ENCODE measurements around the gene ARHGAP45. TPM values are rescaled to one million over a fixed set of nuclear protein-coding genes. Genes with fewer than 3 reads are reported as not detected.

ARHGAP45 gene
- total RNA-seq, 1 donor from 2014 or later: 3.2 TPM

DNA sequence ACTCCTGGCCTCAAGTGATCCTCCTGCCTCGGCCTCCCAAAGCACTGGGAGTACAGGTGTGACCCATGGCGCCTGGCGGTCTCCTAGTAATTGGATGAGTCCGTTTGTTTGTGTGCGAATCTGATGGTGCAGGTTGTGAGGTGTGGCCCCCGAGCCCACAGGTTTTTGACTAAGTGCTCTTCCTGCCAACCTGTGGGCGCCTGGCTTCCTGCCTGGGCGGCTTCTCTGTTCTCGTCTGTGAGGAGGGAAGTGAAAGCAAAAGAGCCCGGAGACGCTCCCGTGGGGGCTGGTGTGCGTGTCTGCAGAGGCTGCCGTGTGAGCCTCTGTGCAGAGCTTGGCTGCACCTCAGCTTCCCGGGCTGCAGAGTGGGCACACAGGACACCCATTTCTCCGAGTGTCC is 10.0 kb downstream of the ARHGAP45 start:
- H3K36me3 Mint-ChIP-seq: no peaks in the 10 kb centered on the region
- H3K27ac Mint-ChIP-seq: no peak overlapping the region
- H3K9me3 Mint-ChIP-seq: no peaks in the 10 kb centered on the region
- peaks cover under 1% of the 10 kb centered on the region for H3K4me1 Mint-ChIP-seq
- no peak for TF ChIP-seq CTCF (IDR thresholded peaks at IDR 0.05; ENCODE audit: unreplicated experiment)
- H3K27me3 Mint-ChIP-seq (ENCODE audit: low read depth): peaks cover 9% of the 10 kb centered on the region
- H3K4me3 Mint-ChIP-seq: no peak overlapping the region
- no peak for DNase-seq (ENCODE audit: low spot score in 2 of 2, unreplicated experiment in 2 of 2)

GRCh38 chr19:1079566-1080111 is 12.7 kb downstream of the ARHGAP45 start:
- DNase-seq (ENCODE audit: low spot score in 2 of 2, unreplicated experiment in 2 of 2): no peak
- no peaks in the 10 kb centered on the region for H3K27me3 Mint-ChIP-seq (ENCODE audit: low read depth)
- H3K9me3 Mint-ChIP-seq: no peaks in the 10 kb centered on the region
- no peak overlapping the region for H3K27ac Mint-ChIP-seq
- H3K4me1 Mint-ChIP-seq: no peaks in the 10 kb centered on the region
- no peak overlapping the region for H3K4me3 Mint-ChIP-seq
- no peaks in the 10 kb centered on the region for H3K36me3 Mint-ChIP-seq
- TF ChIP-seq CTCF (IDR thresholded peaks at IDR 0.05; ENCODE audit: unreplicated experiment): no peak

DNA sequence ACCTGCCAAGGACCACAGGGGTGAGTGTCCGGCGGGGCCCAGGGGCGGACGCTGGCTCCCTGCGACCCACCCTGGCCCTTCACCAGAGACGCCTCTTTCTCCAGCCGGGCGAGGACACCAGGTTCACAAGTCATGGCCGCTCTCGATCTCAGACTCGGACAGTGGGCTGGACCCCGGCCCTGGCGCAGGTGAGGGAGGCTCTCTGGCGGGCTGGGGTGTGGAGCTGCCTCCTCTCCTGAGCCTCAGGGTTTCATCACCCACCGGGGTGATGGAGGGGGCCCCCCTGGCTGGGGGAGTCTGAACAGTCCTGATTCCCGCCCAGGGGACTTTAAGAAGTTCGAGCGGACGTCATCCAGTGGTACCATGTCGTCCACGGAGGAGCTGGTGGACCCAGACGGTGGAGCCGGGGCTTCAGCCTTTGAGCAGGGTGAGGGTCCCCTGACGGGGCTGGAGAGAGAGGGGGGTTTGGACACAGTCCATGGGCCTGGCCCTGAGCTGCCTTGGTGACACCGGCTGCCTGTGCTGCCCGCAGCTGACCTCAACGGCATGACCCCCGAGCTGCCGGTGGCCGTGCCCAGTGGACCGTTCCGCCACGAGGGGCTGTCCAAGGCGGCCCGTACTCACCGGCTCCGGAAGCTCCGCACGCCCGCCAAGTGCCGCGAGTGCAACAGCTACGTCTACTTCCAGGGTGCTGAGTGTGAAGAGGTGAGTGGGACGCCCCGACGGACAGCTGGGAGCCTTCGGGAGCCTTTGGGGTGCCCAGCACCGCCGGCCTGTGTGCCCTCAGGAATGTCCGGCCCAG is 13.6 kb downstream of the ARHGAP45 start:
- H3K36me3 Mint-ChIP-seq: no peaks in the 10 kb centered on the region
- H3K4me1 Mint-ChIP-seq: no peaks in the 10 kb centered on the region
- peak overlapping the region; percentile 24 for H3K4me3 Mint-ChIP-seq

GRCh38 chr19:1081301-1082164 is 14.6 kb downstream of the ARHGAP45 start:
- no peaks in the 10 kb centered on the region for H3K4me1 Mint-ChIP-seq
- H3K27ac Mint-ChIP-seq: peak overlapping the region; percentile 59
- H3K4me3 Mint-ChIP-seq: peak overlapping the region; percentile 78
- H3K27me3 Mint-ChIP-seq (ENCODE audit: low read depth): no peaks in the 10 kb centered on the region
- no peaks in the 10 kb centered on the region for H3K36me3 Mint-ChIP-seq
- no peak for TF ChIP-seq CTCF (IDR thresholded peaks at IDR 0.05; ENCODE audit: unreplicated experiment)
- H3K9me3 Mint-ChIP-seq: no peaks in the 10 kb centered on the region
- DNase-seq (ENCODE audit: low spot score in 2 of 2, unreplicated experiment in 2 of 2): no peak

More for the DNA sequence above, 13.6 kb downstream of the ARHGAP45 start:
- no peak overlapping the region for H3K27ac Mint-ChIP-seq
- TF ChIP-seq CTCF (IDR thresholded peaks at IDR 0.05; ENCODE audit: unreplicated experiment): no peak
- DNase-seq (ENCODE audit: low spot score in 2 of 2, unreplicated experiment in 2 of 2): no peak
- H3K9me3 Mint-ChIP-seq: no peaks in the 10 kb centered on the region
- H3K27me3 Mint-ChIP-seq (ENCODE audit: low read depth): no peaks in the 10 kb centered on the region

DNA sequence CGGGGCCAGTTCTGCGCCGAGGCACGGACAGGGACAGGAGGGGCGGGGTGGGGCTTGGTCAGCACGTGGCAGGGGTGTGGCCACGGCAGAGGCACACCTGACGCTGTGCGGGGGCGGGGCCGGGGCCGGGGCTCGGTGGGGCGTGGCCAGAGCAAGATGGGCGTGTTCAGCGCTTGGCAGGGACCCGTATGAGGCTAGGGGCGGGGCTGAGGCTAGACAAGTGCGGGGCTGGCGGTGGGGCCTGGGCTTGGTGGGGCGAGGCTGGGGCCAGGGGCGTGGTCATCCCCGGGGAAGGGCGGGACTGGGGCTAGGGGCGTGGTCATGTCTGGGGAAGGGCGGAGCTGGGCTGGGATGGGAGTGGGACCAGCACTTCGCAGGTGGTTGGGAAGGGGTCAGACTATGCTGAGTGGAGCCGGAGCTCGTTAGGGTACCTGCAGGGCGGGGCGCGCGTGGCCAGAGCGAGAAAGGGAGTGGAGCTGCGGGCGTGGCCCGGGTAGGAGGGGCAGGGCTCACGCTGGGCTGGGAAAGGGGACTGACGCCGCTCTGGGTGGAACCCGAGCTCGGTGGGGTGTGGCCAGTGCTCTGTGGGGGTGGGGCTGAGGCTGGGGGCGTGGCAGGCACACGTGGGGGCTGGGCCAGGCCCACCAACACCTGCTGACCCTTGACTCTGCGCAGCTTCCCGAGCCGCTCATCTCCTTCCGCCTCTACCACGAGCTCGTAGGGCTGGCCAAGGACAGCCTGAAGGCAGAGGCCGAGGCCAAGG is 15.4 kb downstream of the ARHGAP45 start:
- Mint-ChIP-seq H3K36me3 (no peaks in the 10 kb centered on the region), H3K9me3 (no peaks in the 10 kb centered on the region), H3K27me3 (ENCODE audit: low read depth) (no peaks in the 10 kb centered on the region), H3K4me1 (no peaks in the 10 kb centered on the region), H3K27ac (peak overlapping the region; percentile 76), H3K4me3 (peak overlapping the region; percentile 78)
- DNase-seq (ENCODE audit: low spot score in 2 of 2, unreplicated experiment in 2 of 2): peak; percentile 94 to 95
- no peak for TF ChIP-seq CTCF (IDR thresholded peaks at IDR 0.05; ENCODE audit: unreplicated experiment)

All from mesothelial cell of epicardium (in vitro differentiated cells).